Nephron progenitor cell (in vitro differentiated cells): ENCODE measurements around the gene FAM163A.
A peak's percentile ranks its signal among the peaks of the same experiment; 100 is the strongest.

ENCODE experiments used
- DNase-seq: peaks from one replicate; pipeline ENCODE4 v3.0.0; 2021
- H3K27ac Mint-ChIP-seq: 2 replicates; pipeline ENCODE4 v1.8.0; 2021; ENCODE audit warnings: mild to moderate bottlenecking, moderate library complexity, mixed read lengths
- H3K27me3 Mint-ChIP-seq: 2 replicates; pipeline ENCODE4 v1.8.0; 2021; ENCODE audit warnings: mild to moderate bottlenecking, low read depth, mixed read lengths; ENCODE audit not compliant: poor library complexity
- H3K36me3 Mint-ChIP-seq: 2 replicates; pipeline ENCODE4 v1.8.0; 2021; ENCODE audit warnings: low read depth, mixed read lengths
- H3K4me1 Mint-ChIP-seq: 2 replicates; pipeline ENCODE4 v1.8.0; 2021; ENCODE audit warnings: mixed read lengths
- H3K4me3 Mint-ChIP-seq: 2 replicates; pipeline ENCODE4 v1.8.0; 2021; ENCODE audit warnings: mild to moderate bottlenecking, moderate library complexity, mixed read lengths
- H3K9me3 Mint-ChIP-seq: 2 replicates; pipeline ENCODE4 v1.8.0; 2021; ENCODE audit warnings: mild to moderate bottlenecking, moderate library complexity, mixed read lengths
- CTCF ChIP-seq: fragments of 200-600 bp; sonication (generic); IDR thresholded peaks from 2 replicates; pipeline ENCODE4 v1.5.0; 2021; ENCODE audit warnings: antibody characterized with exemption

The FAM163A gene

DNA sequence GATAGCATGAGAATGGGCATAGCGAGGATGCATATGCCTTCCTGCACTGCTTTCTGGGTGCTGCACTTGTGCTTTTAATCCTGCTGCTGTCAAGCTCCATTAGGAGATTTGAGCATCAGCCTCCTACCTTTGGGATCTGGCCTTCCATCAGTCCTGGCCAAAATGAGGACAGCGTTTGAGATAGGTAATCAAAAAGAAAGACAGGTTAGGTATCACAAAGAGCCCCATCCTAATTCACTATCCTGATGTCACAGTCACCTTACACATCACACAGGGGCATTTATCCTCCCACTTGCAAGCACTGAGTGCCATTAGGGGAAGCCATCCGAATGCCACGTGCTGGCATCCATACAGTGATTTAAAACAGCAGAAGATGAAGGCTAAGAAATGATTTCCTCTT lies 13.2 kb upstream of the FAM163A start:
- H3K9me3 Mint-ChIP-seq: no peaks in the 10 kb centered on the region
- TF ChIP-seq CTCF: no peak

DNA sequence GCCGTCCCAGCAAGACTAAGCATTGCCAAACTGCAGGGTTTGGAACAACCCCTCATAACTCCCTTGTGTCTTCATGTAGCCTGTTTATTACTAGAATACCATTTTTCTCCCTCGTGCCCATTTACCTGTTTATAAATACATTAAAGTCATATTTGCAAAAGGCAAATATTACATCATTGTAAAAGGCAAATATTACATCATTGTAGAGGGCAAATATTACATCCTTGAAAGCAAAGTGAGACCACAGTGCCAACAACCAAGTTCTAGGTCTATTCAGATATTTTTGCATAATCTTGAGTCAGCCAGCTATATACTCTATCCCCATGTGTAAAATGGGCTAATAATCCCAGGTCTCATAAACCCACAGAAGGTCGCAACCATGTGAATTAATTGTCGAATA lies 11.4 kb upstream of the FAM163A start:
- H3K27me3 Mint-ChIP-seq: peaks cover 20% of the 10 kb centered on the region
- no peak overlapping the region for H3K27ac Mint-ChIP-seq
- no peaks in the 10 kb centered on the region for H3K36me3 Mint-ChIP-seq
- TF ChIP-seq CTCF: no peak
- no peak for DNase-seq
- H3K4me1 Mint-ChIP-seq: peaks cover 10% of the 10 kb centered on the region
- no peaks in the 10 kb centered on the region for H3K9me3 Mint-ChIP-seq
- H3K4me3 Mint-ChIP-seq: no peak overlapping the region

More for the DNA sequence above, 13.2 kb upstream of the FAM163A start:
- peaks cover 13% of the 10 kb centered on the region for H3K27me3 Mint-ChIP-seq
- no peak overlapping the region for H3K27ac Mint-ChIP-seq
- H3K36me3 Mint-ChIP-seq: no peaks in the 10 kb centered on the region
- no peak for DNase-seq
- peaks cover 10% of the 10 kb centered on the region for H3K4me1 Mint-ChIP-seq
- H3K4me3 Mint-ChIP-seq: no peak overlapping the region

GRCh38 chr1:179742291-179742690 lies 800 bp upstream of the FAM163A start:
- H3K27ac Mint-ChIP-seq: no peak overlapping the region
- no peak for TF ChIP-seq CTCF

DNA sequence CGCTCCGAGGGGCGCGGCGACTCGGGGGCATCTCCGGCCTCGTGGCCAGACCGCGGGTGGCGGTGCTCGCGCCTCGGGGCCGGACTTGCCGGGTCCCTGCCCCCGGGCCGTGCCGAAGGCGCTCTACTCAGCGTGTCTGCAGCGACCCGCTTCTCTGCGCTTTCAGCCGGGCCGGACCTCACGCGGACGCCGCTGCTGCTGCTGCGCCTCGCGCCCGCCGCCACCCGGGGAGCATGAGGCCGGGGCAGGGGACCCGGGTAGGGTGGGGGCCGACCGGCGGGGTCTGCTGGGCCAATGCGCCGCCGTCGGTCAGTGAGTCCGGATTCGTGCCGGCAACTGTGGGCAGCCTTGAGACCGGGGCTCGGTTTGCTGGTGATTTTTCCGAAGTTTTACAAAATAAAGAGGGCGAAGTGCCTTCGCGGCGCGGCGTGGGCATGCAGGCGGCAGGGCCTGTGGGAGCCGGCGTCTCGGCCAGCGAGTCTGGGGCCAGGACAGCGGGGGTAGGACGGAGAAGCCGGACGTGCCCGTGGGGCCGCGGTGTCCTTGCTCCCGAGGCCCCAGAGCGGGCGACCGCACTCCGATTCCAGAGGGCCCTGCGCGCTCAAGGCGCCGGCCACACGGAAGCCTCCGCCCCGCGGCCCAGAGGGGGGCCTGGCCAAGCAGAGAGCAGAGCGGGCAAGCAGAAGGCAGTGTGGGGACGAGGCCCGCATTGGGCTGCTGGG lies 749 bp downstream of the FAM163A start:
- peak overlapping the region; percentile 76 for H3K4me3 Mint-ChIP-seq
- no peak overlapping the region for H3K27ac Mint-ChIP-seq
- H3K36me3 Mint-ChIP-seq: no peaks in the 10 kb centered on the region
- peak; percentile 57 for DNase-seq
- peaks cover 26% of the 10 kb centered on the region for H3K9me3 Mint-ChIP-seq
- H3K27me3 Mint-ChIP-seq: peaks cover 91% of the 10 kb centered on the region
- TF ChIP-seq CTCF: no peak
- H3K4me1 Mint-ChIP-seq: peaks cover 42% of the 10 kb centered on the region

More at GRCh38 chr1:179742291-179742690, 800 bp upstream of the FAM163A start:
- Mint-ChIP-seq H3K27me3 (peaks cover 92% of the 10 kb centered on the region), H3K4me3 (peak overlapping the region; percentile 80), H3K9me3 (peaks cover 28% of the 10 kb centered on the region), H3K4me1 (peaks cover 28% of the 10 kb centered on the region), H3K36me3 (peaks cover 4% of the 10 kb centered on the region)
- no peak for DNase-seq

DNA sequence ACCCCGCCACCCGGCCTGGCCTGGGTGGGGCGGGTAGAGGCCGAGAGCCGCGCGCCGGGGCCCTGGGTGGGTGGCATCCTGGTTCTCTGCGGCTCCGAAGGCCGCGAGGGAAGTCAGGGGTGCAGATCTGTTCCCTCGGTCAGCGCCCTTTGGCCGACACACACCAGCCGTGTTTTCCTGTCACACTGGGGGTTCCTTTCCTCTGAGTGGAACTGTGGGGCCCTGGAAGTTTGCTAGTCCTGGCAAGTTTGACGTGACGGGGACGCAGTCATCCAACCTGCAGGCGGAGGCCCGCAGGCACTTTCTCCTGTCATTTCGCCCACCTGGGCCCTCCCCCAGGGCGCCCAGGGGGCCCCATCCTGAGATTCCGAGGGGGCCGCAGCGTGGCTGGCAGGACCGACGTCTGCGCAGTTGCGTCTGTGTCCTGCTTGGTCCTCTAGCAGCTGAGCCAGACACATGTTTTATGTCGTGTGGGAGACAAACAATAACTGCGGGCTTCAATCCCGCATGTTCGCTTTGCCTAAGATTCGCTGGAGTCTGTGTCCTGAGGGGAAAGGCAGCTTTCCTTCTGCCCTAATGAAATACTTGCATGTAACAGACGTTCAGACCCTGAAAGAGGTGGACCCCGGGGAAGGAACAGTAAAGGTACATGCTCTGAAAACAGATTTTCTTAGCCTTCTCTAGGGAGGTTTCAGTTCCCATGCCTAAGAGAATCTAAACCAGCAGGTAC lies 1.5 kb downstream of the FAM163A start:
- H3K4me3 Mint-ChIP-seq: peak overlapping the region; percentile 67
- TF ChIP-seq CTCF: no peak
- no peak for DNase-seq
- peaks cover 42% of the 10 kb centered on the region for H3K4me1 Mint-ChIP-seq
- H3K27me3 Mint-ChIP-seq: peaks cover 84% of the 10 kb centered on the region
- no peaks in the 10 kb centered on the region for H3K36me3 Mint-ChIP-seq
- no peak overlapping the region for H3K27ac Mint-ChIP-seq
- H3K9me3 Mint-ChIP-seq: peaks cover 24% of the 10 kb centered on the region
